Kidney epithelial cell (primary cell): ENCODE data around the gene CLPTM1L. TPM values are rescaled to one million over a fixed set of nuclear protein-coding genes. Genes with fewer than 3 reads are reported as not detected.

Source experiments
- DNase-seq: peaks from one replicate; pipeline ENCODE4 v3.0.0-alpha.2; 2010; ENCODE audit warnings: low read depth
- H3K27me3 ChIP-seq: 2 replicates; pipeline ENCODE4 v1.6.0; 2011; ENCODE audit warnings: low read length; ENCODE audit not compliant: control insufficient read depth, insufficient read depth
- H3K36me3 ChIP-seq: 2 replicates; pipeline ENCODE4 v1.5.1; 2011; ENCODE audit warnings: low read length; ENCODE audit not compliant: control insufficient read depth, insufficient read depth
- H3K4me3 ChIP-seq: 2 replicates; pipeline ENCODE4 v1.5.1; 2011; ENCODE audit warnings: low read depth, mild to moderate bottlenecking, control low read depth, low read length
- CTCF ChIP-seq: IDR thresholded peaks from 2 replicates; pipeline ENCODE4 v1.5.1; 2011; ENCODE audit warnings: mild to moderate bottlenecking, moderate library complexity, low read length, control low read depth, inconsistent platforms; ENCODE audit not compliant: insufficient read depth, poor library complexity, severe bottlenecking
- total RNA-seq: library from RNA; depleted of rRNA; stranded (reverse); fragments of >200 nt; gene quantifications from 2 replicates; pipeline ENCODE4 v1.2.3, GENCODE V29; 2015

The CLPTM1L gene
- total RNA-seq, 1 donor from 2014 or later, result 159 TPM

DNA sequence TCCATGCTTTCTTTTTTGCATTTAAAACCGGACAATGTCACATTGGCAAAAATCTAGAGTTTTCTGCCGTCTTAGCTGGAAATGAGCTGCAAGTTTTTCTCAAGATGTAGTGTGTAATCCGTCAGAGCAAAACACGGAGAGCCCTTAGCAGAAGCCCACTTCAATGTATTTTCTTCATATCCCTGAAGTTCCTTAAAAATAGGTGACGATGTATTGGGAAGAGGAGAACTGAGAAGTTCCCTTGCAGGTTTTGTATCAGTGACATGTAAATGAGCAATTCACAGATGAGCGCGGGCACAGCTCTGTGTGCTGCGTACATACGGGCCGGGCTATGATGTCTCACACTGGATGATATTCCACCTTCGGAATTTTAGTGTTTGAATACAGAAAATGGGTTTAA is 14.8 kb upstream of the CLPTM1L start:
- no peak overlapping the region for H3K4me3 ChIP-seq
- no peaks in the 10 kb centered on the region for H3K36me3 ChIP-seq
- H3K27me3 ChIP-seq, result peaks cover 18% of the 10 kb centered on the region
- no peak for DNase-seq
- TF ChIP-seq CTCF, result no peak

GRCh38 chr5:1359031-1359645 is 14.2 kb upstream of the CLPTM1L start:
- no peak for DNase-seq
- Histone ChIP-seq H3K36me3 (no peaks in the 10 kb centered on the region), H3K27me3 (peaks cover 18% of the 10 kb centered on the region), H3K4me3 (no peak overlapping the region)
- no peak for TF ChIP-seq CTCF

GRCh38 chr5:1358726-1359025 is 13.8 kb upstream of the CLPTM1L start:
- Histone ChIP-seq H3K4me3 (no peak overlapping the region), H3K36me3 (no peaks in the 10 kb centered on the region), H3K27me3 (peaks cover 18% of the 10 kb centered on the region)
- no peak for TF ChIP-seq CTCF
- DNase-seq, result no peak

DNA sequence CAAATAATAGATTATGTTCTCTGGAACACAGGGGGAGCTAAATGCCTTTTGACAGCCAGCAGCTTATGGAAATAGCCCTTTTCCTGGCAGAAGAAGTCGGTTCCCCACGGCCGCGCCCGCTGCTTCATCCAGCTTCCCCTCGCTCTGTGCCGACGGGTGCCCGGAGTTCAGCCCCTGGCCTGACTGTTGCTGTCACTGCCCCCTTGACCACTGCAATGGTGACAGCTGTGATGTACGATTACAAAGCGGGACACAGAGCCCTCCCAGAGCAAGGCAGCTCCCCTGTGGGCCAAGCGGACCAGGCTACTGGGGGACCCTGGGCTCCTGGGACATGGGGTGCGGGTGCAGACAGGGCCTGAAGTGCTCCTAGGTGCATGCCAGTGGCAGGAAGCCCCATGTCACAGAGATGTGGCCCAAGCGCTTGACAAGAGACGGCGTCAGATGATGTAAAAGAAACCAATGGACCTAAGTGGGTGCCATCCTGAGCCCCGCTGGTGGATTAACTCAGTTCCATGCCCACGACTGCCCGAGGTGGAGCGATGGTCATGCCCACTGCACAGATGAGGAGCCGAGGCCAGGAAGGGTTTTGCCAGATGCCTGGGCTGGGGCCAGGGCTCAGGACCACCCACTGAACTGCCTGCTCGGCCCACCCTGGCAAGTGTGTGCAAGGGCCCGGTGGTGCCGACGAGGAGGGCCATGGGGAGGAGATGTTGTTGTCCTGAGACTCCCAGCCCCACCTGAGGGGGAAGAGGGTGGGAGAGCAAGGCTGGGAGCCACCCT is 13.2 kb upstream of the CLPTM1L start:
- Histone ChIP-seq H3K36me3 (no peaks in the 10 kb centered on the region), H3K27me3 (peaks cover 18% of the 10 kb centered on the region)
- DNase-seq, result no peak

GRCh38 chr5:1356873-1357787 is 12.2 kb upstream of the CLPTM1L start:
- Histone ChIP-seq H3K36me3 (no peaks in the 10 kb centered on the region), H3K4me3 (no peak overlapping the region), H3K27me3 (peaks cover 21% of the 10 kb centered on the region)
- no peak for TF ChIP-seq CTCF
- no peak for DNase-seq

More for the DNA sequence above, 13.2 kb upstream of the CLPTM1L start:
- no peak overlapping the region for H3K4me3 ChIP-seq
- TF ChIP-seq CTCF, result no peak
